Fibroblast of villous mesenchyme (primary cell): ENCODE data around the gene EIF5. TPM values are rescaled to one million over a fixed set of nuclear protein-coding genes. Genes with fewer than 3 reads are reported as not detected.
A peak's percentile ranks its signal among the peaks of the same experiment; 100 is the strongest.

ENCODE experiments used
- DNase-seq: peaks from one replicate; pipeline ENCODE4 v3.0.0-alpha.2; 2010; ENCODE audit warnings: low read depth
- H3K4me3 ChIP-seq: 2 replicates; pipeline ENCODE4 v1.5.1; 2011; ENCODE audit warnings: low read depth, mild to moderate bottlenecking, low read length
- CTCF ChIP-seq: IDR thresholded peaks from 2 replicates; pipeline ENCODE4 v1.5.1; 2012; ENCODE audit warnings: low read depth, mild to moderate bottlenecking, low read length; ENCODE audit not compliant: insufficient read depth
- total RNA-seq: library from RNA; depleted of rRNA; stranded (reverse); fragments of >200 nt; gene quantifications from 2 replicates; pipeline ENCODE4 v1.2.3, GENCODE V29; 2012

EIF5 gene
- total RNA-seq, 1 donor: 122 TPM

DNA sequence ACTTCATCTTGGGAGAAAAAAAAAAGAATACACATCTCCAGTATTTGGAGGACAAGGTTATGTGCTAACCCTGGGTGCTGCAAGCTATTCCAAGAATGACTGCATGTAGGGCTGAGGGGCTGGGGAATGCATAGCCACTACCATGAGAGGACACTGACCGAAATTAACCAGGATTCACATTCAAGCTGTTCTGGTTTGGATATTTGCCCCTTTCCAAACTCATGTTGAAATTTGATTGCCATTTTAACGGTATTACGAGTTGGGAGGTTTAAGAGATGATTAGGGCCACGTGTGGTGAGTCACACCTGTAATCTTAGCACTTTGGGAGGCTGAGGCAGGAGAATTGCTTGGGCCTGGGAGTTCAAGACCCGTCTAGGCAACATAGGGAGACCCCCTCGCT, 32.7 kb downstream of the EIF5 start:
- peak; percentile 72 for DNase-seq
- no peak overlapping the region for H3K4me3 ChIP-seq
- no peak for TF ChIP-seq CTCF

- no peak overlapping the region for H3K4me3 ChIP-seq
- no peak for DNase-seq
- no peak for TF ChIP-seq CTCF
Observed at GRCh38 chr14:103367995-103368394, 34.0 kb downstream of the EIF5 start.

DNA sequence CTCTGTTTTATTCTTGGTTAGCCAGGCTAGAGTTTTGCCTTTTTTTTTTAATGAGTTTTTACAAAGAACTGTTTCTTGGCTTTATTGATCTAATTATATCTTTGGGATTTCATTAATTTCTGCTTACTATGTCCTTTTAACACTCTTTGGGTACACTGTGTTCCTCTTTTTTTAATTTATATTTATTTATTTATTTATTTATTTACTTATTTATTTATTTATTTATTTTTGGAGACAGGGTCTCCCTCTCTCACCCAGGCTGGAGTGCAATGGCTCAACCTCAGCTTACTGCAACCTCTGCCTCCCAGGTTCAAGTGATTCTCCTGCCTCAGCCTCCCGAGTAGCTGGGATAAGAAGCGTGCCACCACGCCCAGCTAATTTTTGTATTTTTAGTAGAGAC, 36.0 kb downstream of the EIF5 start:
- H3K4me3 ChIP-seq: no peak overlapping the region
- no peak for TF ChIP-seq CTCF
- no peak for DNase-seq

GRCh38 chr14:103372017-103372416, 38.0 kb downstream of the EIF5 start:
- TF ChIP-seq CTCF: no peak
- H3K4me3 ChIP-seq: no peak overlapping the region
- no peak for DNase-seq

GRCh38 chr14:103372552-103373304, 38.7 kb downstream of the EIF5 start:
- no peak for TF ChIP-seq CTCF
- peak; percentile 80 for DNase-seq
- H3K4me3 ChIP-seq: no peak overlapping the region

DNA sequence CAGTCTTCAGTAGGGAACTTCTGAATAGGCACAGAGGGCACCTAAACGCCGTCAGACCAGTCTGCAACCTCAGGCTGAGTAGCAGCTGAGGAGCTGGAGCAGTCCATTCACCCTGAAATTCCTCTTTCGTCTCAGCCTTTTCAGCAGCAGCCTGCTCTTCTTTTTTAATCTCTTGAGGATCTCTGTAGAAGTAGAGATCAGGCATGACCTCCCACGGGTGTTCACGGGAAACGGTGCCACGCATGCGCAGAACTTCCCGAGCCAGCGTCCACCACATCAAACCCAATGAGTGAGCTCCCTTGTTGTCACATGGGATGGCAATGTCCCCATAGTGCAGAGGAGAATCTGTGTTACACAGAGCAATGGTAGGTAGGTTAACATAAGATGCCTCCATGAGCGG, 40.1 kb downstream of the EIF5 start:
- DNase-seq: no peak
- H3K4me3 ChIP-seq: no peak overlapping the region
- no peak for TF ChIP-seq CTCF
